Neural progenitor cell (in vitro differentiated cells): Measurements from ENCODE around the gene GMPR.

Experiments used
- CTCF ChIP-seq: fragments of 200-600 bp; sonication (generic); IDR thresholded peaks from 2 replicates; pipeline ENCODE4 v1.5.1; 2017; ENCODE audit warnings: antibody characterized with exemption, mild to moderate bottlenecking
- EZH2 ChIP-seq: fragments of 200-600 bp; sonication (generic); IDR thresholded peaks from 2 replicates; pipeline ENCODE4 v1.6.1; 2017; ENCODE audit warnings: antibody characterized with exemption, mild to moderate bottlenecking, moderate library complexity
- EZH2phosphoT487 ChIP-seq: fragments of 200-600 bp; sonication (generic); IDR thresholded peaks from 2 replicates; pipeline ENCODE4 v1.6.1; 2017; ENCODE audit warnings: antibody characterized with exemption

- peak; percentile 64 for TF ChIP-seq CTCF
- TF ChIP-seq EZH2: no peak
- TF ChIP-seq EZH2phosphoT487: no peak
Measured at GRCh38 chr6:16277101-16277981, 39.0 kb downstream of the GMPR start.
